Measurements from ENCODE around the gene HMGXB4. TPM values are rescaled to one million over a fixed set of nuclear protein-coding genes. Genes with fewer than 3 reads are reported as not detected.

HMGXB4 gene
- total and polyA plus RNA-seq, 2 of the 4 experiments (the other 2 are of a cell fraction) = 11.8 to 18.5 TPM

GRCh38 chr22:35344956-35345690 is 87.8 kb downstream of the HMGXB4 start (continued):
- no peak for TF ChIP-seq BHLHE40 (IDR thresholded peaks at IDR 0.05; ENCODE audit: low read depth, low read length)

Small RNAs within 50 kb of the gene (microRNA-seq; reads per million reads assigned to microRNA genes)
- gene MIR3909 (ENCODE audit: insufficient read depth in 1 of 2, insufficient read length in 1 of 2, unreplicated experiment in 1 of 2) = 3.1 to 6.6 reads per million in 2 experiments
- 0 reads per million in 2 experiments for gene MIR6069 (ENCODE audit: insufficient read depth in 1 of 2, insufficient read length in 1 of 2, unreplicated experiment in 1 of 2)
- not detected for gene RNU7-167P (ENCODE audit: insufficient read depth, insufficient read length)

Small RNAs within 50 kb of the gene (small RNA-seq; reads per million reads assigned to genes)
- gene MIR3909 (0 to 8.7 (median 4.2) reads per million in 5 experiments), gene MIR6069 (0 reads per million in 5 experiments), gene RNU7-167P (0 reads per million in 5 experiments)

Other genes with a start within 250 kb of the HMGXB4 start
- not detected in 2 replicates for gene ISX, start 191.3 kb upstream of the HMGXB4 start, total RNA-seq (2012; rRNA removed)
- not detected in 2 replicates for gene ISX, start 191.3 kb upstream of the HMGXB4 start, polyA plus RNA-seq (2012; rRNA removed)
- 38.0 and 39.4 TPM in 2 replicates for gene TOM1, start 42.4 kb downstream of the HMGXB4 start, total RNA-seq (2012; rRNA removed)
- 46.4 and 48.5 TPM in 2 replicates for gene TOM1, start 42.4 kb downstream of the HMGXB4 start, polyA plus RNA-seq (2012; rRNA removed)
- gene HMOX1, start 123.6 kb downstream of the HMGXB4 start, total RNA-seq (2012; rRNA removed) = 16.4 and 23.1 TPM in 2 replicates
- 49.9 and 50.5 TPM in 2 replicates for gene HMOX1, start 123.6 kb downstream of the HMGXB4 start, polyA plus RNA-seq (2012; rRNA removed)
- 53.6 and 58.6 TPM in 2 replicates for gene MCM5, start 142.6 kb downstream of the HMGXB4 start, total RNA-seq (2012; rRNA removed)
- gene MCM5, start 142.6 kb downstream of the HMGXB4 start, polyA plus RNA-seq (2012; rRNA removed) = 43.0 and 44.3 TPM in 2 replicates

Data from IMR-90 (cell line).